ENCODE results near the gene PRR22.
"Not testable (repeated sequence)": the region's sequence is repeated elsewhere in the genome, so short reads cannot be mapped to it uniquely, and the experiment has no call there.

The PRR22 gene

GRCh38 chr19:5774921-5775320 is 9.6 kb downstream of the PRR22 start:
- H3K4me3 ChIP-seq (ENCODE audit: low read depth, low read length), result no peak overlapping the region
- H3K27me3 ChIP-seq (ENCODE audit: control insufficient read depth, insufficient read depth, low read length), result no peaks in the 10 kb centered on the region
- no peaks in the 10 kb centered on the region for H3K4me1 ChIP-seq (ENCODE audit: control insufficient read depth, insufficient read depth, low read length)
- no peak overlapping the region for H3K9ac ChIP-seq (ENCODE audit: low read depth, low read length)
- no peaks in the 10 kb centered on the region for H3K36me3 ChIP-seq (ENCODE audit: control insufficient read depth, insufficient read depth, low read length)
- no peak overlapping the region for H3K27ac ChIP-seq (ENCODE audit: low read depth, low read length)
- H3K9me3 ChIP-seq (ENCODE audit: control insufficient read depth, insufficient read depth, low read length), result no peaks in the 10 kb centered on the region

GRCh38 chr19:5773276-5773675 is 11.3 kb downstream of the PRR22 start:
- Histone ChIP-seq H3K4me1 (ENCODE audit: control insufficient read depth, insufficient read depth, low read length) (no peaks in the 10 kb centered on the region), H3K4me3 (ENCODE audit: low read depth, low read length) (no peak overlapping the region), H3K9me3 (ENCODE audit: control insufficient read depth, insufficient read depth, low read length) (no peaks in the 10 kb centered on the region), H3K9ac (ENCODE audit: low read depth, low read length) (no peak overlapping the region), H3K27ac (ENCODE audit: low read depth, low read length) (no peak overlapping the region), H3K27me3 (ENCODE audit: control insufficient read depth, insufficient read depth, low read length) (no peaks in the 10 kb centered on the region), H3K36me3 (ENCODE audit: control insufficient read depth, insufficient read depth, low read length) (no peaks in the 10 kb centered on the region)

- no peaks in the 10 kb centered on the region for H3K36me3 ChIP-seq (ENCODE audit: control insufficient read depth, insufficient read depth, low read length)
- H3K4me1 ChIP-seq (ENCODE audit: control insufficient read depth, insufficient read depth, low read length), result no peaks in the 10 kb centered on the region
- H3K4me3 ChIP-seq (ENCODE audit: low read depth, low read length), result no peak overlapping the region
- H3K9ac ChIP-seq (ENCODE audit: low read depth, low read length), result no peak overlapping the region
- no peak overlapping the region for H3K27ac ChIP-seq (ENCODE audit: low read depth, low read length)
- H3K27me3 ChIP-seq (ENCODE audit: control insufficient read depth, insufficient read depth, low read length), result no peaks in the 10 kb centered on the region
- H3K9me3 ChIP-seq (ENCODE audit: control insufficient read depth, insufficient read depth, low read length), result no peaks in the 10 kb centered on the region
Measured at GRCh38 chr19:5772416-5772815, 12.1 kb downstream of the PRR22 start.

GRCh38 chr19:5767949-5768348 is 16.6 kb downstream of the PRR22 start:
- H3K4me3 ChIP-seq (ENCODE audit: low read depth, low read length), result no peak overlapping the region
- H3K9me3 ChIP-seq (ENCODE audit: control insufficient read depth, insufficient read depth, low read length), result no peaks in the 10 kb centered on the region
- no peak overlapping the region for H3K27ac ChIP-seq (ENCODE audit: low read depth, low read length)
- H3K9ac ChIP-seq (ENCODE audit: low read depth, low read length), result no peak overlapping the region
- H3K4me1 ChIP-seq (ENCODE audit: control insufficient read depth, insufficient read depth, low read length), result no peaks in the 10 kb centered on the region
- no peaks in the 10 kb centered on the region for H3K27me3 ChIP-seq (ENCODE audit: control insufficient read depth, insufficient read depth, low read length)
- no peaks in the 10 kb centered on the region for H3K36me3 ChIP-seq (ENCODE audit: control insufficient read depth, insufficient read depth, low read length)

- H3K4me1 ChIP-seq (ENCODE audit: control insufficient read depth, insufficient read depth, low read length), result no peaks in the 10 kb centered on the region
- no peak overlapping the region for H3K9ac ChIP-seq (ENCODE audit: low read depth, low read length)
- H3K27ac ChIP-seq (ENCODE audit: low read depth, low read length), result no peak overlapping the region
- H3K36me3 ChIP-seq (ENCODE audit: control insufficient read depth, insufficient read depth, low read length), result no peaks in the 10 kb centered on the region
- H3K4me3 ChIP-seq (ENCODE audit: low read depth, low read length), result no peak overlapping the region
- H3K9me3 ChIP-seq (ENCODE audit: control insufficient read depth, insufficient read depth, low read length), result no peaks in the 10 kb centered on the region
- no peaks in the 10 kb centered on the region for H3K27me3 ChIP-seq (ENCODE audit: control insufficient read depth, insufficient read depth, low read length)
Measured at GRCh38 chr19:5765220-5765619, 19.3 kb downstream of the PRR22 start.

GRCh38 chr19:5762608-5763217 is 21.8 kb downstream of the PRR22 start:
- no peak overlapping the region for H3K4me3 ChIP-seq (ENCODE audit: low read depth, low read length)
- H3K27me3 ChIP-seq (ENCODE audit: control insufficient read depth, insufficient read depth, low read length), result no peaks in the 10 kb centered on the region
- H3K9me3 ChIP-seq (ENCODE audit: control insufficient read depth, insufficient read depth, low read length), result no peaks in the 10 kb centered on the region
- no peak overlapping the region for H3K27ac ChIP-seq (ENCODE audit: low read depth, low read length)
- no peak overlapping the region for H3K9ac ChIP-seq (ENCODE audit: low read depth, low read length)
- no peaks in the 10 kb centered on the region for H3K4me1 ChIP-seq (ENCODE audit: control insufficient read depth, insufficient read depth, low read length)
- no peaks in the 10 kb centered on the region for H3K36me3 ChIP-seq (ENCODE audit: control insufficient read depth, insufficient read depth, low read length)

GRCh38 chr19:5753743-5754142 is 30.8 kb downstream of the PRR22 start:
- no peak overlapping the region for H3K4me3 ChIP-seq (ENCODE audit: low read depth, low read length)
- H3K27ac ChIP-seq (ENCODE audit: low read depth, low read length), result no peak overlapping the region
- H3K9ac ChIP-seq (ENCODE audit: low read depth, low read length), result no peak overlapping the region
- no peaks in the 10 kb centered on the region for H3K36me3 ChIP-seq (ENCODE audit: control insufficient read depth, insufficient read depth, low read length)
- no peaks in the 10 kb centered on the region for H3K4me1 ChIP-seq (ENCODE audit: control insufficient read depth, insufficient read depth, low read length)
- no peaks in the 10 kb centered on the region for H3K27me3 ChIP-seq (ENCODE audit: control insufficient read depth, insufficient read depth, low read length)
- no peaks in the 10 kb centered on the region for H3K9me3 ChIP-seq (ENCODE audit: control insufficient read depth, insufficient read depth, low read length)

- Histone ChIP-seq H3K4me3 (ENCODE audit: low read depth, low read length) (no peak overlapping the region), H3K27ac (ENCODE audit: low read depth, low read length) (no peak overlapping the region), H3K9me3 (ENCODE audit: control insufficient read depth, insufficient read depth, low read length) (no peaks in the 10 kb centered on the region), H3K27me3 (ENCODE audit: control insufficient read depth, insufficient read depth, low read length) (no peaks in the 10 kb centered on the region), H3K36me3 (ENCODE audit: control insufficient read depth, insufficient read depth, low read length) (no peaks in the 10 kb centered on the region), H3K4me1 (ENCODE audit: control insufficient read depth, insufficient read depth, low read length) (no peaks in the 10 kb centered on the region), H3K9ac (ENCODE audit: low read depth, low read length) (no peak overlapping the region)
Measured at GRCh38 chr19:5751709-5752108, 32.8 kb downstream of the PRR22 start.

- no peaks in the 10 kb centered on the region for H3K9me3 ChIP-seq (ENCODE audit: control insufficient read depth, insufficient read depth, low read length)
- no peaks in the 10 kb centered on the region for H3K4me1 ChIP-seq (ENCODE audit: control insufficient read depth, insufficient read depth, low read length)
- no peak overlapping the region for H3K9ac ChIP-seq (ENCODE audit: low read depth, low read length)
- H3K27me3 ChIP-seq (ENCODE audit: control insufficient read depth, insufficient read depth, low read length), result no peaks in the 10 kb centered on the region
- no peak overlapping the region for H3K27ac ChIP-seq (ENCODE audit: low read depth, low read length)
- H3K4me3 ChIP-seq (ENCODE audit: low read depth, low read length), result no peak overlapping the region
- H3K36me3 ChIP-seq (ENCODE audit: control insufficient read depth, insufficient read depth, low read length), result no peaks in the 10 kb centered on the region
Measured at GRCh38 chr19:5749505-5749904, 35.0 kb downstream of the PRR22 start.

- H3K4me3 ChIP-seq (ENCODE audit: low read depth, low read length); H3K36me3 ChIP-seq (ENCODE audit: control insufficient read depth, insufficient read depth, low read length); H3K27me3 ChIP-seq (ENCODE audit: control insufficient read depth, insufficient read depth, low read length); H3K9ac ChIP-seq (ENCODE audit: low read depth, low read length); H3K27ac ChIP-seq (ENCODE audit: low read depth, low read length); H3K4me1 ChIP-seq (ENCODE audit: control insufficient read depth, insufficient read depth, low read length); H3K9me3 ChIP-seq (ENCODE audit: control insufficient read depth, insufficient read depth, low read length): not testable (repeated sequence)
Measured at GRCh38 chr19:5748920-5749319, 35.6 kb downstream of the PRR22 start.

- not testable (repeated sequence) for H3K36me3 ChIP-seq (ENCODE audit: control insufficient read depth, insufficient read depth, low read length); H3K9me3 ChIP-seq (ENCODE audit: control insufficient read depth, insufficient read depth, low read length); H3K27ac ChIP-seq (ENCODE audit: low read depth, low read length); H3K27me3 ChIP-seq (ENCODE audit: control insufficient read depth, insufficient read depth, low read length); H3K4me1 ChIP-seq (ENCODE audit: control insufficient read depth, insufficient read depth, low read length); H3K4me3 ChIP-seq (ENCODE audit: low read depth, low read length); H3K9ac ChIP-seq (ENCODE audit: low read depth, low read length)
Measured at GRCh38 chr19:5744999-5745398, 39.5 kb downstream of the PRR22 start.

- Histone ChIP-seq H3K9me3 (ENCODE audit: control insufficient read depth, insufficient read depth, low read length) (no peaks in the 10 kb centered on the region), H3K27ac (ENCODE audit: low read depth, low read length) (no peak overlapping the region), H3K27me3 (ENCODE audit: control insufficient read depth, insufficient read depth, low read length) (no peaks in the 10 kb centered on the region), H3K4me1 (ENCODE audit: control insufficient read depth, insufficient read depth, low read length) (no peaks in the 10 kb centered on the region), H3K4me3 (ENCODE audit: low read depth, low read length) (no peak overlapping the region), H3K9ac (ENCODE audit: low read depth, low read length) (no peak overlapping the region), H3K36me3 (ENCODE audit: control insufficient read depth, insufficient read depth, low read length) (no peaks in the 10 kb centered on the region)
Measured at GRCh38 chr19:5743630-5744029, 40.9 kb downstream of the PRR22 start.

All from HUES48 (cell line).